Measurements from ENCODE around the gene RFXAP.

DNA sequence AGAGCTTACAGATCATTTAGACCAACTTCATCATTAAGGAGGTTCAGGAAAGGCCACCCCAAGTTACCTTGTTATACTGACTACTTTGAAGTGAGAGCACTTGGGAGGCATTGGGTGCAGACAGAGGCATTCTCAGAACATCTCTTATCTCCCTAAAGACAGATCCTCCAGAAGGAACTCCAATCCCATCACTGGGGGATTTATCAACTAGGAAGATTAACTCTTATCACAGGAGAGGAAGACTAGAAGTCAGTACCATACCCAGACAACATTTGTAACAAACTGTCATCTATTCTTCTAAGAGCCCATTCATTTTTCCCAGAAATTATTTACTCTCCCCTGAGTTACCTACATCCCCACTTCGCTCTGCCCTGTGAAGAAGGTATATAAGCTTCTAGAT is 5.8 kb upstream of the RFXAP start:
- no peak for TF ChIP-seq EZH2 (IDR thresholded peaks at IDR 0.05; ENCODE audit: borderline replicate concordance, low read depth, low read length)
- no peak for TF ChIP-seq HDGF (IDR thresholded peaks at IDR 0.05)
- TF ChIP-seq, protein P1, sequence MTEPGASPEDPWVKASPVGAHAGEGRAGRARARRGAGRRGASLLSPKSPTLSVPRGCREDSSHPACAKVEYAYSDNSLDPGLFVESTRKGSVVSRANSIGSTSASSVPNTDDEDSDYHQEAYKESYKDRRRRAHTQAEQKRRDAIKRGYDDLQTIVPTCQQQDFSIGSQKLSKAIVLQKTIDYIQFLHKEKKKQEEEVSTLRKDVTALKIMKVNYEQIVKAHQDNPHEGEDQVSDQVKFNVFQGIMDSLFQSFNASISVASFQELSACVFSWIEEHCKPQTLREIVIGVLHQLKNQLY (CRISPR knock-in tag; conservative IDR thresholded peaks at IDR 0.05), result no peak
- TF ChIP-seq, protein P2, sequence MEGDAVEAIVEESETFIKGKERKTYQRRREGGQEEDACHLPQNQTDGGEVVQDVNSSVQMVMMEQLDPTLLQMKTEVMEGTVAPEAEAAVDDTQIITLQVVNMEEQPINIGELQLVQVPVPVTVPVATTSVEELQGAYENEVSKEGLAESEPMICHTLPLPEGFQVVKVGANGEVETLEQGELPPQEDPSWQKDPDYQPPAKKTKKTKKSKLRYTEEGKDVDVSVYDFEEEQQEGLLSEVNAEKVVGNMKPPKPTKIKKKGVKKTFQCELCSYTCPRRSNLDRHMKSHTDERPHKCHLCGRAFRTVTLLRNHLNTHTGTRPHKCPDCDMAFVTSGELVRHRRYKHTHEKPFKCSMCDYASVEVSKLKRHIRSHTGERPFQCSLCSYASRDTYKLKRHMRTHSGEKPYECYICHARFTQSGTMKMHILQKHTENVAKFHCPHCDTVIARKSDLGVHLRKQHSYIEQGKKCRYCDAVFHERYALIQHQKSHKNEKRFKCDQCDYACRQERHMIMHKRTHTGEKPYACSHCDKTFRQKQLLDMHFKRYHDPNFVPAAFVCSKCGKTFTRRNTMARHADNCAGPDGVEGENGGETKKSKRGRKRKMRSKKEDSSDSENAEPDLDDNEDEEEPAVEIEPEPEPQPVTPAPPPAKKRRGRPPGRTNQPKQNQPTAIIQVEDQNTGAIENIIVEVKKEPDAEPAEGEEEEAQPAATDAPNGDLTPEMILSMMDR (IDR thresholded peaks at IDR 0.05 in 2 of 3, conservative IDR thresholded peaks at IDR 0.05 in 1 of 3; ENCODE audit: insufficient read depth in 2 of 3, low read depth in 1 of 3, low read length in 3 of 3), result no peak
